HG02571 (cell line): ENCODE measurements around the gene DEAF1.

ENCODE experiments used
- ATAC-seq: cut with Tn5 transposase; IDR thresholded peaks from one replicate; pipeline ENCODE4 v1.9.1; 2021; ENCODE audit warnings: mild to moderate bottlenecking, moderate library complexity; ENCODE audit not compliant: unreplicated experiment

Gene DEAF1

DNA sequence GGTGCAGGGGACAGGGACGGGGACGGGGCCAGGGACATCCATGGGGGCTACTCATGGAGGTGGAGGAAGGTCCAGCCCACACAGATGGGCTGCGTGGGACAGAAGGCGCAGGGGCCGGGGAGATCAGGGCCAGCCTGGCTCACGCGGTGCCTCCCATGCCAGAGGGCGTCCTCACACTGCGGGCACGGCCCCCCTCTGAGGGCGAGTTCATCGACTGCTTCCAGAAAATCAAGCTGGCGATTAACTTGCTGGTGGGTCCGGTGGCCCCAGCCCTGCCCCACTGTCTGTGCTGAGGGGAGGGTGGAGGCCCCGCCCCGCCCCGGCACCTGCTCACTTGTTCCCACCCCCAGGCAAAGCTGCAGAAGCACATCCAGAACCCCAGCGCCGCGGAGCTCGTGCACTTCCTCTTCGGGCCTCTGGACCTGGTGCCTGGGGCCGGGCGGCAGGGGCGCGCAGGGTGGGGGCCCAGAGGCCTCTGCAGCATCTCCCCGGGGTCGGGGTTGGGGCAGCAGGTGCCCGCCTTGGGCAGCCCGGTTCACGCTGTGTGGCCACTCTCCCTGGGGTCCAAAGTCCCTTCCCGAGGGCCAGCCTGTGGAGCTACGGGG is 26.8 kb upstream of the DEAF1 start:
- ATAC-seq, result no peak

DNA sequence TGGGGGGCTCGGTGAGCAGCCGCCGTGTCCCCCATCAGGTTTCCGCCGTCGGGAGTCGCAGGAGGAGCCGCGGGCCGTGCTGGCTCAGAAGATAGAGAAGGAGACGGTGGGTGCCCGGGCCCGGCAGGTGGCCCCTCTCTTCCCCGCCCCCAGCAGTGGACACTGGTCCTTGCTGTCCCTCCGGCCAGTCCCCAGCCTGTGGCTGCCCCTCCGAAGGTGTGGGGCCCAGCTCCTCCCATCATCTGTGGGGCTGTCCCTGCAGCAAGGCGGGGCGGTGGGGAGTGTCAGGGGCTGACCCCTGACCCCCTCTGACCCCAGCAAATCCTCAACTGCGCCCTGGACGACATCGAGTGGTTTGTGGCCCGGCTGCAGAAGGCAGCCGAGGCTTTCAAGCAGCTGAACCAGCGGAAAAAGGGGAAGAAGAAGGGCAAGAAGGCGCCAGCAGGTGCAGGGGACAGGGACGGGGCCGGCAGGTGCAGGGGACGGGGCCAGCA is 26.3 kb upstream of the DEAF1 start:
- no peak for ATAC-seq

GRCh38 chr11:720642-721246 is 25.7 kb upstream of the DEAF1 start:
- ATAC-seq, result no peak

GRCh38 chr11:720017-720641 is 25.1 kb upstream of the DEAF1 start:
- ATAC-seq, result no peak

DNA sequence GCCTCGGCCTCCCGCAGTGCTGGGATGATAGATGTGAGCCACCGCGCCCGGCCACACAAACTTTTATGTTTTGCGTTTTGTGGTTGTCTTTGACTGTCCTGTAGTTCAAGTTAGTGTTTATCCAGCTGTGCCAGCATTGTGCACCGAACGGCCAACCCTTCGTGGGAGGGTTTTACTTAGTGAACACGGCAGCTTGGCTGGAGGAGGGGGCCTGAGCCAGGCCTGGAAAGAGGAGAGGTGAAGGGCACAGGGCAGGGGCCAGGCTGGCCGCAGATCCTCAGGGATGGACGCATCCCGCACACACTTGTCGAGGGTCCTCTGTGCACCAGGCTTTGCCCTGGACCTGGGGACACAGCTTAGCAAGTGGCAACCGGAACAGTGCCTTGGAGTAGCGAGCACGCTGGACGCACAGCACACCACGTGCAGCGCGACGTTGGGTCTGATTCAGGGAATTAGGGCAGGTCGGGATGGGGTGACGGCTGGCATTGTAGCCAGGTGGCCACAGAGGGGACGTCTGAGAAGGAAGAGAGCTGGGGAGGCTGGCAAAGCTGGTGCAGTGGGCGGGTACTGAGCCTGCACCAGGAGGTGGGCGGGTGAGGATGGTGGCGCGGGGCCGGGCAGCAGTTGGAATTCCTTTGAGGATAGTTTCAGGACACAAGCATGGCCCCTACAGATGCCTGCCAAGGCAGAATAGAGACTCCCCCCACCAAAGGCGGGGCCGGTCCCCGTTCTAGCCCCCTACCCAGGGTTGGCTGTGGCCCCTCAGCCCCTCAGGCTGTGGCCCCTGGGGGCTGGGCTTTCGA is 24.4 kb upstream of the DEAF1 start:
- ATAC-seq, result no peak

DNA sequence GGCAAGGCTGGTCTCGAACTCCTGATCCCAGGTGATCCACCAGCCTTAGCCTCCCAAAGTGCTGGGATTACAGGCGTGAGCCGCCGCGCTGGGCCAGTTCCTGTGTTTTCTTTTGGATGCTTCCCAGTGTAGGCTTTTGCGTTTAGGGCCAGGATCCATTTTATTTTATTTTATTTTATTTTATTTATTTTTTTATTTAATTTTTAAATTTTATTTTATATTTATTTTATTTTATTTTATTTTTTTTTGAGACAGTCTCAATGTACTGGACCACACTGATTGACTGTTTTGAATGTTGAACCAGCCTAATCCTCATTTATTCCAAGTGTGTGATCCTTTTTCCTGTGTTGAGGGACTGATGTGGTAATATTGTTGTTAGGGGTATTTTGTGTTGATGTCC is 19.4 kb upstream of the DEAF1 start:
- no peak for ATAC-seq

GRCh38 chr11:709109-709997 is 14.3 kb upstream of the DEAF1 start:
- no peak for ATAC-seq

- ATAC-seq, result no peak
These were observed 13.5 kb upstream of the DEAF1 start for GRCh38 chr11:708511-708910.

- ATAC-seq, result no peak
These were observed 12.9 kb upstream of the DEAF1 start for GRCh38 chr11:707817-708420.

GRCh38 chr11:706957-707816 is 12.2 kb upstream of the DEAF1 start:
- ATAC-seq, result no peak

DNA sequence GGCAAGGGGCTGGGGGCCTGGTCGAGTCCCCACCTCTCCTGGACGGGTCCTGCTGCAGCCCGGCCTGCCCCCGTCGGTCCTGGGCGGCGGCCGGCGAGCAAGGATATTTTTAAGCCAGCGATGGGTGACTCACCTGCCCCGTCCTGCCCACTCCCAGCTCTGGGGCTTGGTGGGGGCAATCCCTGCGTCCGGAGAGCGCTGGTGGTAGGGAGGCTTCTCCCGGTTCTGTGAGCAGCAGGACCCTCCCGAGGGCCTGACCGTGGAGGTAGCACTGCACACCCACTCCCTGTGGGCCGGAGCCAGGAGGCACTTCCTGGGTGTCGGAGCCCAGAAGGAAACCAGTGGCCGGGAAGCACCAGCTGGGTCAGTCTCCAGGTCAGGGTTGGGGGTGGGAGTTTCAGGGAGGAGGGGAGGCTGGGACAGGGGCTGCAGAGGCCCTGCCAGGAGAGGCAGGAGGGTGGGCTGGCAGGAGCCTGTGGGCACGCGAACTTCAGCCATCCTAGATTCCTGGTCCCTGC is 11.5 kb upstream of the DEAF1 start:
- no peak for ATAC-seq

DNA sequence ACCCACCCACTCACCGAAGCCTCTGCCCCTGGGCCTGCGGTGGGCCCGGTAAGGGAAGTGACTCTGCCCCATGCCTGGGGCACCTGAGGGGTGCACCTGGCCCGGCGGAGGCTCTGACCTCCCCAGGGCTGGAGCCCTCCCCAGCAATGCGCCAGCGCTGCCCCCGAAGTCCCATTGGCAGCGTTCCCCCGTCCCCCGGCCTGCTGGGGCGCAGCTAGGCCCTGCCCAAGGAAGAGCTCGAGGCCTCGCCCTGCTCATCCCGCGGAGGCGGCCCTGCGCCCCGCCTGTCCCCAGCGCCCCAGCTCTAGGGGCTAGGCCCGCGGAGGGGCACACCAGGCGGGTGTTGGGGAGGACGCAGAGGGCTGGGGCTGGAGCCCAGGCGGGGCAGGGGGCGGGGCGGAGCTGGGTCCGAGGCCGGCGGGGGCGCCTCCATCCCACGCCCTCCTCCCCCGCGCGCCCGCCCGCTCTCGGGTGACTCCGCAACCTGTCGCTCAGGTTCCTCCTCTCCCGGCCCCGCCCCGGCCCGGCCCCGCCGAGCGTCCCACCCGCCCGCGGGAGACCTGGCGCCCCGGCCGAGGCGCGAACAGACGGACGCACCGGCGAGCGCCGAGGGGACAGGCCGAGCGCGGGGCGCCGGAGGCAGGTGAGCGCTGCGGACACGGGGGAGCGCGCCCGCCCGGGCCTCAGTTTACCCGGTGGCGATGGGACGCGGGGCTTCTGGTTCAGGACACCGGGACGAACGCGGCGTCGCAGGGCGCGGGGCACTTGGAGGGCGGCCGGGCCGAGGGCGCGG is 10.8 kb upstream of the DEAF1 start, which contains the start of gene EPS8L2:
Gene EPS8L2 (plus strand): TSS at position 586 of the 793 bp plus-strand sequence. CDS start 3,177 bp downstream, outside the sequence.
- no peak for ATAC-seq

- ATAC-seq, result no peak
These were observed 10.0 kb upstream of the DEAF1 start for GRCh38 chr11:704781-705645.

DNA sequence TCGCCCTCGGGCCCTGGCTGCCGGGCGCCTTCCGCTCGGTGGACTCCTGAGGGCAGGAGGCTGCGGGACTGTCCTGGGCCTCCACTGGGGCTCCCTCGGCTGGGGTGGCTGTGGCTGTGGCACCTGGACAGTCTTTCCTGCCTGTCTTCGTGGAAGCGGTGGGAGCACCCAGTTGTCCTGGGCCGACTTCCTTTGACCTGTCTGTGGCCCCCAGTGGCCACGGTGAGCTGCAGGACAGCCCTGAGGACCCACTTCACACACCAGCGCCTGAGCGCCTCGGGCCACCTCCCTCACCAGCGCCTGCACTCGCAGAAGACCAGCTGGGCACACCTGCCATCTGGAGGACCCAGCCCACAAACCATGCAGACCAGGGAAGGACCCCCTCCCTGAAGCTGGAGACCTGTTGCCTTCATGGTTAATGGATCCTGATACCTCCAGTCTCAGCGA is 9.2 kb upstream of the DEAF1 start:
- no peak for ATAC-seq

GRCh38 chr11:703506-703905 is 8.5 kb upstream of the DEAF1 start:
- ATAC-seq, result no peak

DNA sequence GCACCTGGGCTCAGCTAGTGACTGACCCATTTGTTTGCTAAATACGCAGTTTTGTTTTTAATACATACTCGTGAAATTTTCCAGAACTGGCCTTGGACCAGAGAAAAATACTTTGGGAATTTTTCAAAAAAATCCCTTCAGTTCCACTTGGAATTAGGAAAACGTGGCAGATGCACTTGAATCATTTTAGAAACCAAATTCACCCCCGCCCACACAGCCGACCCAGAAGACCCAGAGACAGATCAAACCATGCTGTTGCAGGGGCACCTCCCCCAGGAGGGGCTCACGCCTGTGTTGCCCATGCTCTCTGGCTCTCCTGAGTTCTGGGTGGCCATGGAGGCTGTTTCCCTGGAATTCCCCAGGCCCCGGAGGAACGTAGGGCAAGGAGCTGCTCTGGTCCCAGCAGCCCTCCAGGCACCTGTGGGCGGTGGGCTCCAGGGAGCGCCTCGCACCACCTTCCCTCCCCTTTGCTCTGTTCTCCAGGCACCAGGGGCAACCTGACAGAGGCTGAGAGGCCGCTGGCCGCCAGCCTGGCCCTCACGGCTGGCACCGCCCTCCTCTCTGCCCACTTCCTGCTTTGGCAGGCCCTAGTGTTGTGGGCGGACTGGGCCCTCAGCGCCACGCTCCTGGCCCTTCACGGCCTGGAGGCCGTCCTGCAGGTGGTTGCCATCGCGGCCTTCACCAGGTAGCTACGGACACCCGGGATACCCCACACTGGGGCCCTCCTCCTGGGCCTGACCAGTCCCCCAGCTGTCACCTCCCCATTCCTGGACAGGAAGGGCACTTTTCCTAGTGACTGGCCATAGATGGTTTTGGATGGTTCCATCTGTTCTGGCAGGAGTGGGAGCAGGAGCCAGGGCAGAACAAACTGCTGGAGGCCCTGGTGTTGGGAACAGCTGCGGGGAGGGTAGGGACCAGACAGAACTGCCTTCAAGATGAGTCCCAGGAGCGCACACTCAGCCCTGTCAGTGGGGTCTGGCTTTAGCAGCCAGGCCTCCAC is 7.7 kb upstream of the DEAF1 start:
- no peak for ATAC-seq
